ENCODE data around the gene ANKRD2.
"Not testable (repeated sequence)": the region's sequence is repeated elsewhere in the genome, so short reads cannot be mapped to it uniquely, and the experiment has no call there.

The ANKRD2 gene

GRCh38 chr10:97546456-97547270 is 25.9 kb upstream of the ANKRD2 start:
- no peak for DNase-seq (ENCODE audit: low read depth)

GRCh38 chr10:97547271-97547600 is 25.3 kb upstream of the ANKRD2 start:
- no peak for DNase-seq (ENCODE audit: low read depth)

GRCh38 chr10:97547962-97548361 is 24.6 kb upstream of the ANKRD2 start:
- DNase-seq (ENCODE audit: low read depth): no peak

- no peak for DNase-seq (ENCODE audit: low read depth)
Measured at GRCh38 chr10:97548828-97549455, 23.6 kb upstream of the ANKRD2 start.

GRCh38 chr10:97549587-97550322 is 22.8 kb upstream of the ANKRD2 start:
- no peak for DNase-seq (ENCODE audit: low read depth)

GRCh38 chr10:97550336-97551149 is 22.0 kb upstream of the ANKRD2 start:
- no peak for DNase-seq (ENCODE audit: low read depth)

- DNase-seq (ENCODE audit: low read depth): no peak
Measured at GRCh38 chr10:97551271-97551670, 21.3 kb upstream of the ANKRD2 start.

- DNase-seq (ENCODE audit: low read depth): peak; percentile 78
Measured at GRCh38 chr10:97553575-97554031, 19.0 kb upstream of the ANKRD2 start.

GRCh38 chr10:97554336-97554735 is 18.2 kb upstream of the ANKRD2 start:
- not testable (repeated sequence) for DNase-seq (ENCODE audit: low read depth)

- not testable (repeated sequence) for DNase-seq (ENCODE audit: low read depth)
Measured at GRCh38 chr10:97555541-97555940, 17.0 kb upstream of the ANKRD2 start.

- peak; percentile 76 for DNase-seq (ENCODE audit: low read depth)
Measured at GRCh38 chr10:97560731-97561381, 11.7 kb upstream of the ANKRD2 start.

GRCh38 chr10:97561386-97562077 is 11.0 kb upstream of the ANKRD2 start:
- DNase-seq (ENCODE audit: low read depth): not testable (repeated sequence)

- DNase-seq (ENCODE audit: low read depth): not testable (repeated sequence)
Measured at GRCh38 chr10:97562329-97562728, 10.2 kb upstream of the ANKRD2 start.

GRCh38 chr10:97563337-97563736 is 9.2 kb upstream of the ANKRD2 start:
- DNase-seq (ENCODE audit: low read depth): no peak

GRCh38 chr10:97564776-97565175 is 7.8 kb upstream of the ANKRD2 start:
- peak; percentile 33 for DNase-seq (ENCODE audit: low read depth)

GRCh38 chr10:97566336-97566996 is 6.1 kb upstream of the ANKRD2 start:
- no peak for DNase-seq (ENCODE audit: low read depth)

GRCh38 chr10:97567891-97568290 is 4.7 kb upstream of the ANKRD2 start:
- DNase-seq (ENCODE audit: low read depth): no peak

- DNase-seq (ENCODE audit: low read depth): no peak
Measured at GRCh38 chr10:97570146-97570788, 2.3 kb upstream of the ANKRD2 start.

- no peak for DNase-seq (ENCODE audit: low read depth)
Measured at GRCh38 chr10:97570789-97571471, 1.6 kb upstream of the ANKRD2 start.
